ENCODE measurements around the gene BCAR3. TPM values are rescaled to one million over a fixed set of nuclear protein-coding genes. Genes with fewer than 3 reads are reported as not detected.
A peak's percentile ranks its signal among the peaks of the same experiment; 100 is the strongest.
"Not testable (repeated sequence)": the region's sequence is repeated elsewhere in the genome, so short reads cannot be mapped to it uniquely, and the experiment has no call there.

Gene BCAR3
- total RNA-seq, 4 donors from 2014 or later, result 20.2 to 47.2 (median 32.3) TPM

- DNase-seq (ENCODE audit: extremely low spot score), result no peak
- WGBS, result 79% methylated on average over 5 of the region's 5 CpGs
- H3K9me3 ChIP-seq, result no peaks in the 10 kb centered on the region
- peak overlapping the region in 2 of 4 donors; percentile 5 to 24 for H3K27ac ChIP-seq (replicated peaks in 1 of 4)
- no peak for TF ChIP-seq EP300 (IDR thresholded peaks at IDR 0.05)
- TF ChIP-seq POLR2A (IDR thresholded peaks at IDR 0.05; ENCODE audit: low read depth), result no peak
- TF ChIP-seq, protein P1, sequence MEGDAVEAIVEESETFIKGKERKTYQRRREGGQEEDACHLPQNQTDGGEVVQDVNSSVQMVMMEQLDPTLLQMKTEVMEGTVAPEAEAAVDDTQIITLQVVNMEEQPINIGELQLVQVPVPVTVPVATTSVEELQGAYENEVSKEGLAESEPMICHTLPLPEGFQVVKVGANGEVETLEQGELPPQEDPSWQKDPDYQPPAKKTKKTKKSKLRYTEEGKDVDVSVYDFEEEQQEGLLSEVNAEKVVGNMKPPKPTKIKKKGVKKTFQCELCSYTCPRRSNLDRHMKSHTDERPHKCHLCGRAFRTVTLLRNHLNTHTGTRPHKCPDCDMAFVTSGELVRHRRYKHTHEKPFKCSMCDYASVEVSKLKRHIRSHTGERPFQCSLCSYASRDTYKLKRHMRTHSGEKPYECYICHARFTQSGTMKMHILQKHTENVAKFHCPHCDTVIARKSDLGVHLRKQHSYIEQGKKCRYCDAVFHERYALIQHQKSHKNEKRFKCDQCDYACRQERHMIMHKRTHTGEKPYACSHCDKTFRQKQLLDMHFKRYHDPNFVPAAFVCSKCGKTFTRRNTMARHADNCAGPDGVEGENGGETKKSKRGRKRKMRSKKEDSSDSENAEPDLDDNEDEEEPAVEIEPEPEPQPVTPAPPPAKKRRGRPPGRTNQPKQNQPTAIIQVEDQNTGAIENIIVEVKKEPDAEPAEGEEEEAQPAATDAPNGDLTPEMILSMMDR (IDR thresholded peaks at IDR 0.05), result no peak
- TF ChIP-seq POLR2AphosphoS5 (IDR thresholded peaks at IDR 0.05), result no peak
- peaks cover 73 to 94% (median 84%) of the 10 kb centered on the region in 4 donors for H3K4me1 ChIP-seq
- H3K27me3 ChIP-seq, result no peaks in the 10 kb centered on the region
- H3K36me3 ChIP-seq, result peaks cover 0 to 8% (median 3%) of the 10 kb centered on the region in 4 donors
- intact Hi-C loops (cut with DNase I), result no loop called here
- H3K4me3 ChIP-seq, result no peak overlapping the region
Observed at GRCh38 chr1:93675931-93676330, 5.7 kb downstream of the BCAR3 start.

DNA sequence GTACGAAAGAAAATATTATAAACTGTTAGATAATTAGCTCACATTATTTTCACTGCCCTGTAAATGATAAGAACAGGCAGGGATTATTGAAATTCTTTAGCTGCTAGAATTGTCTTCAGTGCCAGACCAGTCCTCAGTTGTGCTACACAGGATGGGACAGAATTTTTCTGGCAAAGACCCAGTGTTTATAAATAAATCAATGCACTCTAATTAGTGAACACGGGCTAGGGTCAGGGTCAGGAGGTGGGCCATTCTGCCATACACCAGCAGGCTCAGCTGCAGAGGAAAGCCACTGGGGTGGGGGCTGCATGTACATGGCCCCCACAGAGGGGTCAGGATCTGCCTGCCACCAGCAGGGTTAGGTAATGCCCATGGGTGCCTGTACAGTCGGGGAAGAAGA, 6.4 kb downstream of the BCAR3 start:
- no peaks in the 10 kb centered on the region for H3K27me3 ChIP-seq
- WGBS, result 48% methylated on average over 3 of the region's 3 CpGs
- H3K4me1 ChIP-seq, result peaks cover 79 to 97% (median 87%) of the 10 kb centered on the region in 4 donors
- H3K36me3 ChIP-seq, result peaks cover 0 to 8% (median 3%) of the 10 kb centered on the region in 4 donors
- H3K4me3 ChIP-seq, result no peak overlapping the region
- no peak for TF ChIP-seq EP300 (IDR thresholded peaks at IDR 0.05)
- TF ChIP-seq, protein P1 (IDR thresholded peaks at IDR 0.05), result no peak
- TF ChIP-seq POLR2AphosphoS5 (IDR thresholded peaks at IDR 0.05), result no peak
- TF ChIP-seq POLR2A (IDR thresholded peaks at IDR 0.05; ENCODE audit: low read depth), result no peak
- intact Hi-C loops (cut with DNase I), result no loop called here
- H3K27ac ChIP-seq (replicated peaks in 1 of 4), result peak overlapping the region in 3 of 4 donors; percentile 5 to 34 (median 24)
- H3K9me3 ChIP-seq, result no peaks in the 10 kb centered on the region
- DNase-seq (ENCODE audit: extremely low spot score), result no peak

- H3K9me3 ChIP-seq; H3K27me3 ChIP-seq; H3K4me3 ChIP-seq; H3K36me3 ChIP-seq; DNase-seq (ENCODE audit: extremely low spot score); intact Hi-C loops (cut with DNase I): not testable (repeated sequence)
- H3K27ac ChIP-seq (replicated peaks in 1 of 4), result peak overlapping the region in 2 of 4 donors; percentile 28 to 46
- WGBS, result 94% methylated on average over 6 of the region's 6 CpGs
- H3K4me1 ChIP-seq, result peaks cover 82 to 97% (median 90%) of the 10 kb centered on the region in 4 donors
Observed at GRCh38 chr1:93674071-93674470, 7.6 kb downstream of the BCAR3 start.

GRCh38 chr1:93673163-93673829, 8.3 kb downstream of the BCAR3 start:
- no peak for DNase-seq (ENCODE audit: extremely low spot score)
- TF ChIP-seq, protein P1 (IDR thresholded peaks at IDR 0.05), result no peak
- TF ChIP-seq POLR2A (IDR thresholded peaks at IDR 0.05; ENCODE audit: low read depth), result no peak
- TF ChIP-seq POLR2AphosphoS5 (IDR thresholded peaks at IDR 0.05), result no peak
- no peak for TF ChIP-seq EP300 (IDR thresholded peaks at IDR 0.05)
- Histone ChIP-seq H3K9me3 (no peaks in the 10 kb centered on the region), H3K27me3 (no peaks in the 10 kb centered on the region), H3K4me3 (no peak overlapping the region), H3K27ac (replicated peaks in 1 of 4) (peak overlapping the region in 3 of 4 donors; percentile 46 to 57 (median 49)), H3K36me3 (peaks cover 0 to 10% (median 3%) of the 10 kb centered on the region in 4 donors), H3K4me1 (peaks cover 81 to 97% (median 91%) of the 10 kb centered on the region in 4 donors)
- intact Hi-C loops (cut with DNase I), result no loop called here
- WGBS, result 95% methylated on average over 2 of the region's 2 CpGs

DNA sequence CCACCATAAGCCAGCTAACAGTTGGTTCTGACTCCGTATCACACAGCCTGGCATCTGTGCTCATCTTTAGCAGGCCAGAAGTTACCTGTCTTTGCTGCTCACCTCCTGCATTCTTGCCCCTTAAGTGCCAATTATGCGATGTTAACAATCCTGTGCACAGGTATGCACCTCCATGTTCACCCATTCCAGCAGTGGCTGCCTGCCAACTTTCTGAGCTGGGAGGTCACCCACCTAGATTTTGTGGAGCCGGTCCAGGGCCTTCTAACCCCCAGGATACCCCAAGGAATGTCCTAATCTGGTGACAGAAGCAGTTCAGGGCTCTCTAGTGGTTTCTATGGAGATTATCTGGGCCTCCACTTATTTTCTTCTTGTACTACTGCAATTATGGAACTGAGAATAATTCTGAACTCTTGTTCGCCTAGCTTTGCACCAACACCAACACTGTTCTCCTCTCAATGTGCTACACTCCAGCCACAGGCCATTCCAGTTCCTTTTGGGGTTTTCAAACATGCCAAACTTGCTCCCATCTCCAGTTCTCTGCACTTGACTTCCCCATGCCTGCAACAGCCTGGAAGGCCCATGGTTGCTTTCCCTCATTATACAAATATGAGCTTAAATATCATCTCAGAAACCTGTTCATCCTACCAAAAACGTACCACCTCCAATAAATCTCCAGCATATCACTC, 9.0 kb downstream of the BCAR3 start:
- peak overlapping the region; percentile 46 to 57 (median 52) for H3K27ac ChIP-seq (replicated peaks in 1 of 4)
- H3K4me3 ChIP-seq, result no peak overlapping the region
- 81% methylated on average over 5 of the region's 5 CpGs for WGBS
- no peaks in the 10 kb centered on the region for H3K9me3 ChIP-seq
- no peak for DNase-seq (ENCODE audit: extremely low spot score)
- intact Hi-C loops (cut with DNase I), result no loop called here
- peaks cover 0 to 17% (median 3%) of the 10 kb centered on the region in 4 donors for H3K36me3 ChIP-seq
- TF ChIP-seq EP300 (IDR thresholded peaks at IDR 0.05) (no peak), POLR2AphosphoS5 (IDR thresholded peaks at IDR 0.05) (no peak), POLR2A (IDR thresholded peaks at IDR 0.05; ENCODE audit: low read depth) (no peak)
- TF ChIP-seq, protein P1 (IDR thresholded peaks at IDR 0.05), result no peak
- H3K27me3 ChIP-seq, result no peaks in the 10 kb centered on the region
- H3K4me1 ChIP-seq, result peaks cover 86 to 92% (median 89%) of the 10 kb centered on the region in 4 donors

Measured in esophagus muscularis mucosa (tissue), 4 donors.